HepG2 (cell line): ENCODE measurements around the gene MNX1. TPM values are rescaled to one million over a fixed set of nuclear protein-coding genes. Genes with fewer than 3 reads are reported as not detected.

ENCODE experiments used
- ATAC-seq: fragments of 200-7000 bp; cut with Tn5 transposase; 3 replicates; pipeline ENCODE4 v1.9.1; 2020; ENCODE audit warnings: mild to moderate bottlenecking, moderate library complexity
- Bru-seq: library from RNA; stranded (reverse); fragments of 400-500 nt; gene quantifications from one replicate; lab custom pipeline; 2021; lab: Mats Ljungman, UMichigan
- BruChase-seq, 2 experiments: library from RNA; stranded (reverse); fragments of 400-500 nt; gene quantifications; one replicate each; lab custom pipeline; 2021; lab: Mats Ljungman, UMichigan
- BruUV-seq: library from RNA; stranded (reverse); fragments of 400-500 nt; replicated peaks from 2 replicates; lab custom pipeline; 2021; lab: Mats Ljungman, UMichigan
- CTCF ChIA-PET: fragments of 300-600 bp; formaldehyde crosslinking; extraction: SDS; loops from one replicate; lab custom pipeline; 2021; ENCODE audit warnings: low total read pairs, inconsistent platforms, low intra/inter-chr PET ratio; lab: Yijun Ruan, JAX
- POLR2A ChIA-PET: fragments of 350-600 bp; sonication (Branson Sonifier 250); formaldehyde crosslinking; loops from one replicate; lab custom pipeline; 2020; ENCODE audit warnings: antibody characterized with exemption, inconsistent platforms; lab: Yijun Ruan, JAX
- DNase-seq: peaks from one replicate; pipeline ENCODE4 v3.0.0-alpha.2; 2015; ENCODE audit warnings: low spot score
- FAIRE-seq: peaks from 3 replicates; lab custom pipeline; 2011; peaks lifted over from hg19 to GRCh38; lab: Jason Lieb, UNC
- H2AFZ ChIP-seq: one replicate; pipeline ENCODE4 v1.6.1; 2011; ENCODE audit warnings: low read length, inconsistent platforms
- H3K27ac ChIP-seq: fragments of 300-600 bp; 3 replicates; pipeline ENCODE4 v1.8.0; 2011; ENCODE audit warnings: mixed run types, mild to moderate bottlenecking, mixed read lengths, low read length, inconsistent platforms; ENCODE audit not compliant: insufficient read depth; ENCODE audit errors: extremely low read length
- H3K27me3 ChIP-seq, 2 experiments: fragments of 200-600 bp in 1 of 2; 2 replicates in 1 of 2; 3 replicates in 1 of 2; pipeline versions ENCODE4 v1.6.0 to v1.8.0; 2011; ENCODE audit warnings: low read length in 2 of 2, mild to moderate bottlenecking in 2 of 2, moderate library complexity in 2 of 2, inconsistent platforms in 1 of 2; ENCODE audit not compliant: insufficient read depth in 2 of 2, control insufficient read depth in 1 of 2
- H3K36me3 ChIP-seq, 2 experiments: fragments of 200-600 bp in 1 of 2; replicated peaks in 1 of 2; 2 replicates in 1 of 2; 3 replicates in 1 of 2; pipeline versions ENCODE4 v1.5.1 to v1.8.0; 2011; ENCODE audit warnings: low read length in 2 of 2, inconsistent platforms in 1 of 2; ENCODE audit not compliant: insufficient read depth in 2 of 2, control insufficient read depth in 1 of 2
- H3K4me1 ChIP-seq: 2 replicates; pipeline ENCODE4 v1.5.1; 2012; ENCODE audit warnings: low read length, inconsistent platforms; ENCODE audit not compliant: insufficient read depth
- H3K4me2 ChIP-seq: 2 replicates; pipeline ENCODE4 v1.6.0; 2011; ENCODE audit warnings: low read depth, low read length, inconsistent platforms
- H3K4me3 ChIP-seq, 3 experiments: fragments of 200-600 bp in 1 of 3; sonication (generic), shearing (Covaris generic) in 1 of 3; replicated peaks in 1 of 3; 2 replicates each; pipeline ENCODE4 v1.5.1; 2011 to 2016; ENCODE audit warnings: low read length in 3 of 3, inconsistent platforms in 2 of 3, low read depth in 2 of 3, mild to moderate bottlenecking in 2 of 3, control low read depth in 1 of 3, mixed read lengths in 1 of 3; ENCODE audit not compliant: insufficient read depth in 1 of 3
- H3K79me2 ChIP-seq: one replicate; pipeline ENCODE4 v1.6.1; 2011; ENCODE audit warnings: low read length, inconsistent platforms; ENCODE audit not compliant: insufficient read depth
- H3K9ac ChIP-seq: 2 replicates; pipeline ENCODE4 v1.6.0; 2011; ENCODE audit warnings: mild to moderate bottlenecking, low read depth, low read length, inconsistent platforms; ENCODE audit not compliant: insufficient read depth
- H3K9me3 ChIP-seq: 2 replicates; pipeline ENCODE4 v1.5.1; 2012; ENCODE audit warnings: mild to moderate bottlenecking, low read length
- H4K20me1 ChIP-seq: 2 replicates; pipeline ENCODE4 v1.6.0; 2011; ENCODE audit warnings: inconsistent platforms, mild to moderate bottlenecking, low read length, moderate library complexity; ENCODE audit not compliant: insufficient read depth
- AGO1 ChIP-seq: fragments of 200-400 bp; formaldehyde crosslinking; IDR thresholded peaks from 2 replicates; pipeline ENCODE4 v1.6.1; 2017; ENCODE audit warnings: mild to moderate bottlenecking, low read depth, low read length, moderate library complexity; ENCODE audit not compliant: poor library complexity, severe bottlenecking
- ARNT2 ChIP-seq: sonication (generic); formaldehyde crosslinking; IDR thresholded peaks from 2 replicates; pipeline ENCODE4 v1.8.0; 2022; ENCODE audit warnings: mild to moderate bottlenecking, low read depth, missing genetic modification reagents, moderate library complexity
- CCDC6 ChIP-seq: sonication (generic); formaldehyde crosslinking; IDR thresholded peaks from 2 replicates; pipeline ENCODE4 v1.8.1; 2022; ENCODE audit warnings: mild to moderate bottlenecking, missing genetic modification reagents, moderate library complexity
- HNF4G ChIP-seq, 2 experiments: sonication (generic) in 1 of 2; formaldehyde crosslinking in 1 of 2; IDR thresholded peaks; 2 replicates each; pipeline versions ENCODE4 v1.4.0 to v1.6.1; 2011 to 2020; ENCODE audit warnings: borderline replicate concordance in 2 of 2, low read depth in 2 of 2, mild to moderate bottlenecking in 2 of 2, low read length in 1 of 2, missing genetic modification reagents in 1 of 2, moderate library complexity in 1 of 2
- HNRNPLL ChIP-seq: fragments of 200-400 bp; formaldehyde crosslinking; IDR thresholded peaks from 2 replicates; pipeline ENCODE4 v1.6.1; 2017; ENCODE audit warnings: mild to moderate bottlenecking, low read depth, low read length; ENCODE audit not compliant: poor library complexity, severe bottlenecking
- SMC3 ChIP-seq: IDR thresholded peaks from 2 replicates; pipeline ENCODE4 v1.6.1; 2011; ENCODE audit warnings: low read length, improper control_type of control experiment
- THAP11 ChIP-seq: IDR thresholded peaks from 2 replicates; pipeline ENCODE4 v1.6.1; 2016; ENCODE audit warnings: missing biosample characterization, missing genetic modification reagents
- ZNF777 ChIP-seq: sonication (generic); formaldehyde crosslinking; IDR thresholded peaks from 2 replicates; pipeline ENCODE4 v1.4.0; 2020; ENCODE audit warnings: missing genetic modification reagents
- whole genome bisulfite sequencing: methylation state at CpG from one replicate; pipeline ENCODE4 v1.1.6; 2017; ENCODE audit warnings: low lambda C conversion rate; 5-methylcytosine and 5-hydroxymethylcytosine counted together
- in situ Hi-C: cut with HindIII; loops from 2 replicates; pipeline ENCODE4 v1.10.0; 2017; ENCODE audit warnings: low pct_unique_long_range_greater_than_20kb; ENCODE audit not compliant: extremely low pct_ligation_motif_present
- intact Hi-C: fragments of 100-400 bp; cut with micrococcal nuclease; formaldehyde crosslinking; loops from one replicate; pipeline ENCODE4 v1.10.0; 2022; ENCODE audit not compliant: unreplicated experiment
- long read RNA-seq, 2 experiments: library from RNA in 1 of 2; library from polyadenylated mRNA in 1 of 2; stranded (forward) in 1 of 2; unstranded in 1 of 2; transcript quantifications; one replicate each; pipeline ENCODE4 v2.0.0, GENCODE V29; 2019 to 2022
- polyA minus RNA-seq, 3 experiments: library from RNA; depleted of rRNA, polyadenylated mRNA; stranded (reverse); fragments of >200 nt; gene quantifications; 2 replicates each; pipeline ENCODE4 v1.2.3, GENCODE V29; 2011; ENCODE audit warnings: low replicate concordance in 1 of 3
- polyA plus RNA-seq, 8 experiments: library from polyadenylated mRNA; depleted of rRNA in 3 of 8; stranded (reverse) in 7 of 8; unstranded in 1 of 8; fragments of >200 nt; fragmentation: Illumina TruSeq in 4 of 8; extraction: Trizol in 4 of 8; gene quantifications; 2 replicates each; pipeline versions ENCODE4 v1.2.1 to v1.2.3, GENCODE V29; 2011 to 2016; ENCODE audit warnings: low read depth in 4 of 8, missing spikeins in 1 of 8, mixed read lengths in 1 of 8; ENCODE audit not compliant: insufficient read depth in 1 of 8
- total RNA-seq, 5 experiments: library from RNA; depleted of rRNA; stranded (reverse); fragments of >200 nt; fragmentation: Illumina TruSeq; extraction: Trizol; gene quantifications; 2 replicates each; pipeline ENCODE4 v1.2.3, GENCODE V29; 2016; ENCODE audit warnings: low read depth in 1 of 5
- TF ChIP-seq, protein P1 (sequence below): sonication (generic); formaldehyde crosslinking; IDR thresholded peaks from 2 replicates; pipeline ENCODE4 v1.8.0; 2022; ENCODE audit warnings: missing genetic modification reagents, mild to moderate bottlenecking, inconsistent platforms, borderline replicate concordance
- TF ChIP-seq, protein P2 (sequence below): sonication (generic); formaldehyde crosslinking; IDR thresholded peaks from 2 replicates; pipeline ENCODE4 v1.4.0; 2020; ENCODE audit warnings: missing genetic modification reagents

The MNX1 gene
- 3.6 and 6.1 TPM in 2 replicates for total RNA-seq (2016; rRNA removed; fragmentation: Illumina TruSeq; extraction: Trizol)
- total RNA-seq (2016; cell fraction: cytosol; rRNA removed; fragmentation: Illumina TruSeq; extraction: Trizol; ENCODE audit: low read depth), result 2.4 and 2.5 TPM in 2 replicates
- total RNA-seq (2016; cell fraction: insoluble cytoplasmic fraction; rRNA removed; fragmentation: Illumina TruSeq; extraction: Trizol), result 3.4 and 9.7 TPM in 2 replicates
- 4.5 and 5.6 TPM in 2 replicates for total RNA-seq (2016; cell fraction: membrane; rRNA removed; fragmentation: Illumina TruSeq; extraction: Trizol)
- 6.7 and 7.4 TPM in 2 replicates for total RNA-seq (2016; cell fraction: nucleus; rRNA removed; fragmentation: Illumina TruSeq; extraction: Trizol)
- polyA plus RNA-seq (2011; rRNA removed), result 0.91 and 0.94 TPM in 2 replicates
- 0.37 and 1.0 TPM in 2 replicates for polyA plus RNA-seq (2011; cell fraction: cytosol; rRNA removed)
- polyA plus RNA-seq (2011; cell fraction: nucleus; rRNA removed), result 3.8 and 4.5 TPM in 2 replicates
- polyA plus RNA-seq (2012), result 1.7 and 2.4 TPM in 2 replicates
- polyA plus RNA-seq (2016; cell fraction: cytosol; fragmentation: Illumina TruSeq; extraction: Trizol; ENCODE audit: low read depth), result 2.2 and 3.2 TPM in 2 replicates
- 6.3 and 6.7 TPM in 2 replicates for polyA plus RNA-seq (2016; cell fraction: insoluble cytoplasmic fraction; fragmentation: Illumina TruSeq; extraction: Trizol; ENCODE audit: low read depth)
- 4.5 and 4.8 TPM in 2 replicates for polyA plus RNA-seq (2016; cell fraction: membrane; fragmentation: Illumina TruSeq; extraction: Trizol; ENCODE audit: low read depth)
- 16.6 TPM in 2 replicates for polyA plus RNA-seq (2016; cell fraction: nucleus; fragmentation: Illumina TruSeq; extraction: Trizol; ENCODE audit: insufficient read depth, low read depth)
- 0.98 and 1.5 TPM in 2 replicates for polyA minus RNA-seq (2011; rRNA and poly(A)+ RNA removed; ENCODE audit: low replicate concordance)
- 0.89 and 1.6 TPM in 2 replicates for polyA minus RNA-seq (2011; cell fraction: cytosol; rRNA and poly(A)+ RNA removed)
- 3.2 and 7.9 TPM in 2 replicates for polyA minus RNA-seq (2011; cell fraction: nucleus; rRNA and poly(A)+ RNA removed)
- Bru-seq, nascent RNA, result percentile 66 among the genes with signal in this experiment
- percentile 66 among the genes with signal in this experiment for BruChase-seq, experiment 1, labeled RNA remaining after a 6-hour chase
- percentile 70 among the genes with signal in this experiment for BruChase-seq, experiment 2, labeled RNA remaining after a 2-hour chase
- long read RNA-seq, experiment 1, result 0 reads
- long read RNA-seq, experiment 2, transcript MNX1-201 (3 exons, 2,174 nt), result major isoform, 10 of 44 reads
- long read RNA-seq, experiment 2, partial matches to known transcripts, result 10 of 44 reads
- long read RNA-seq, experiment 2, other reads (novel, unspliced or antisense), result 21 of 44 reads

DNA sequence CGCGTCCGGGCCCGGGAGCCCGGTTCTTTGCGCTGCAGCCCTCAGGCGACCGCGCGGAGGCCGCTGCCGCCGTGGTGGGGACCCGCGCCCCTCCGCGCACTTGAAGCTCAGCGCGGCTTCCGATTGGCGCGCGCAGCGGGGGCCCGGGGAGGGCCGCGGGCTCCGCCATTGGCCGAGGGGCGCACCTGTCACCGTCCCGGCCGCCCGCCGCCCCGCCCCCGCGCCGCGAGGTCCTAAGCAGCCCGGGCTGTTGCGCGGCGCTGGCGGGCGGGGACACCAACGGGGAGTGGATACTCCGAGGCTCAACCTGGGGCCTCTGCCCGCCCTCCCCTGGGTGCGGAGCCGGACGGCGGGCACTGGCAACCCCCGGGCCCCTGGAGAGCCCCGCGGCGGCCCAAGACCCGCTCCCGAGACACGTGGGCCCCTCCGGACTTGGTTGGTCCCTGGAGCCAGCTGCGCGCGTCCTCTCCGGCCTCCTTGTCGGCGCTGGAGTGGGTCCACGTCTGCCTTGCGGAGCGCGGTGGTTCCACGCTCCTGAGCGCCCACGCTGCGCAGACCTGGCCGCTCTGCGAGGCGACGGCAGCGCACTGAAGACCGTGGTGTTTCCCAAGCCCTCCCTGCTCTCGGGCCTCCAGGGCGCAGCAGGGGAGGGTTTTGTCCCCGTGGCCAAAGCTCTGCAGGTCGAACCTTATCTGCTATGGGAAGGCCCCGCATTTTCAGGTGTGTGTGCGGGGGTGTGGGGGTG lies at the start of gene MNX1:
Gene MNX1 (minus strand): TSS at position 76 of the 745 bp plus-strand sequence. CDS start 313 bp downstream, outside the sequence.
- DNase-seq (peak; percentile 57), ATAC-seq (peak; percentile 80), FAIRE-seq (no peak)
- Histone ChIP-seq H3K9me3 (no peaks in the 10 kb centered on the region), H2AFZ (no peak within 1 kb of the TSS), H3K4me1 (peaks cover 66% of the 10 kb centered on the region), H3K27ac (peak within 1 kb of the TSS; percentile 83), H3K4me3 (peak within 1 kb of the TSS; percentile 65 to 75 (median 67); a peak in 5 of 6 replicates), H3K36me3 (0 out of 5 replicates have a peak, but pooled peaks cover 0 to 6% of the 10 kb centered on the region in 2 experiments), H3K4me2 (peak within 1 kb of the TSS; percentile 68), H3K9ac (peak within 1 kb of the TSS; percentile 69), H4K20me1 (peaks cover 6% of the 10 kb centered on the region), H3K79me2 (peaks cover 13% of the 10 kb centered on the region), H3K27me3 (peaks cover 6 to 51% of the 10 kb centered on the region in 2 experiments; a peak in 4 of 5 replicates)
- in situ Hi-C loops (no loop called here), intact Hi-C loops (loop anchor here (2.0 to 10.0 kb wide), 2 partner anchors 22 to 124 kb away; partner anchors contain the start of gene UBE3C)
- ChIA-PET CTCF (no interaction called here), POLR2A (interaction anchor here (0.5 to 2.7 kb wide), 5 partner anchors 11 to 117 kb away, joined by 3 to 14 read pairs (median 3); no protein-coding TSS in a partner anchor)
- BruUV-seq, result no TSS peak
- WGBS, result no CpG with 5 or more reads among the region's 87 CpGs
- TF ChIP-seq, protein P1, sequence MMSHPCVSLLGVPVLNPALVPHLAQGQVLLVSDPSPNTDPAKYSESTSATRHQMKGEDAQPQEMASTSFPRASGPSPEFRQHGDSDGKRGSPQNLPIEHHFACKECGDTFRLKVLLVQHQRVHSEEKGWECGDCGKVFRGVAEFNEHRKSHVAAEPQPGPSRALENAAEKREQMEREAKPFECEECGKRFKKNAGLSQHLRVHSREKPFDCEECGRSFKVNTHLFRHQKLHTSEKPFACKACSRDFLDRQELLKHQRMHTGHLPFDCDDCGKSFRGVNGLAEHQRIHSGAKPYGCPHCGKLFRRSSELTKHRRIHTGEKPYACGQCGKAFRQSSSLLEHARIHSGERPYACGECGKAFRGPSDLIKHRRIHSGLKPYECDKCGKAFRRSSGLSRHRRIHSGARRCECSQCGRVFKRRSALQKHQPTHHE, result peak; percentile 24; the same call in 1 of the 2 replicates
- TF ChIP-seq THAP11 (CRISPR knock-in tag), result no peak
- TF ChIP-seq SMC3, result no peak
- TF ChIP-seq CCDC6, result no peak
- peak; percentile 54 for TF ChIP-seq ZNF777
- TF ChIP-seq AGO1, result peak; percentile 41
- TF ChIP-seq ARNT2 (CRISPR knock-in tag), result peak; percentile 8; the same call in 1 of the 2 replicates
- peak; percentile 56 for TF ChIP-seq HNRNPLL
- TF ChIP-seq HNF4G (IDR thresholded peaks at IDR 0.05; ENCODE audit: borderline replicate concordance, low read depth, low read length), result no peak
- no peak for TF ChIP-seq HNF4G (CRISPR knock-in tag; IDR thresholded peaks at IDR 0.05; ENCODE audit: borderline replicate concordance, low read depth)
- TF ChIP-seq, protein P2, sequence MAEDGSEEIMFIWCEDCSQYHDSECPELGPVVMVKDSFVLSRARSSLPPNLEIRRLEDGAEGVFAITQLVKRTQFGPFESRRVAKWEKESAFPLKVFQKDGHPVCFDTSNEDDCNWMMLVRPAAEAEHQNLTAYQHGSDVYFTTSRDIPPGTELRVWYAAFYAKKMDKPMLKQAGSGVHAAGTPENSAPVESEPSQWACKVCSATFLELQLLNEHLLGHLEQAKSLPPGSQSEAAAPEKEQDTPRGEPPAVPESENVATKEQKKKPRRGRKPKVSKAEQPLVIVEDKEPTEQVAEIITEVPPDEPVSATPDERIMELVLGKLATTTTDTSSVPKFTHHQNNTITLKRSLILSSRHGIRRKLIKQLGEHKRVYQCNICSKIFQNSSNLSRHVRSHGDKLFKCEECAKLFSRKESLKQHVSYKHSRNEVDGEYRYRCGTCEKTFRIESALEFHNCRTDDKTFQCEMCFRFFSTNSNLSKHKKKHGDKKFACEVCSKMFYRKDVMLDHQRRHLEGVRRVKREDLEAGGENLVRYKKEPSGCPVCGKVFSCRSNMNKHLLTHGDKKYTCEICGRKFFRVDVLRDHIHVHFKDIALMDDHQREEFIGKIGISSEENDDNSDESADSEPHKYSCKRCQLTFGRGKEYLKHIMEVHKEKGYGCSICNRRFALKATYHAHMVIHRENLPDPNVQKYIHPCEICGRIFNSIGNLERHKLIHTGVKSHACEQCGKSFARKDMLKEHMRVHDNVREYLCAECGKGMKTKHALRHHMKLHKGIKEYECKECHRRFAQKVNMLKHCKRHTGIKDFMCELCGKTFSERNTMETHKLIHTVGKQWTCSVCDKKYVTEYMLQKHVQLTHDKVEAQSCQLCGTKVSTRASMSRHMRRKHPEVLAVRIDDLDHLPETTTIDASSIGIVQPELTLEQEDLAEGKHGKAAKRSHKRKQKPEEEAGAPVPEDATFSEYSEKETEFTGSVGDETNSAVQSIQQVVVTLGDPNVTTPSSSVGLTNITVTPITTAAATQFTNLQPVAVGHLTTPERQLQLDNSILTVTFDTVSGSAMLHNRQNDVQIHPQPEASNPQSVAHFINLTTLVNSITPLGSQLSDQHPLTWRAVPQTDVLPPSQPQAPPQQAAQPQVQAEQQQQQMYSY (CRISPR knock-in tag), result peak; percentile 63; the same call in 1 of the 2 replicates
